ENCODE measurements around the gene GPR137. TPM values are rescaled to one million over a fixed set of nuclear protein-coding genes. Genes with fewer than 3 reads are reported as not detected.

GPR137 gene
- total RNA-seq, 1 donor from 2014 or later = 56.5 TPM

DNA sequence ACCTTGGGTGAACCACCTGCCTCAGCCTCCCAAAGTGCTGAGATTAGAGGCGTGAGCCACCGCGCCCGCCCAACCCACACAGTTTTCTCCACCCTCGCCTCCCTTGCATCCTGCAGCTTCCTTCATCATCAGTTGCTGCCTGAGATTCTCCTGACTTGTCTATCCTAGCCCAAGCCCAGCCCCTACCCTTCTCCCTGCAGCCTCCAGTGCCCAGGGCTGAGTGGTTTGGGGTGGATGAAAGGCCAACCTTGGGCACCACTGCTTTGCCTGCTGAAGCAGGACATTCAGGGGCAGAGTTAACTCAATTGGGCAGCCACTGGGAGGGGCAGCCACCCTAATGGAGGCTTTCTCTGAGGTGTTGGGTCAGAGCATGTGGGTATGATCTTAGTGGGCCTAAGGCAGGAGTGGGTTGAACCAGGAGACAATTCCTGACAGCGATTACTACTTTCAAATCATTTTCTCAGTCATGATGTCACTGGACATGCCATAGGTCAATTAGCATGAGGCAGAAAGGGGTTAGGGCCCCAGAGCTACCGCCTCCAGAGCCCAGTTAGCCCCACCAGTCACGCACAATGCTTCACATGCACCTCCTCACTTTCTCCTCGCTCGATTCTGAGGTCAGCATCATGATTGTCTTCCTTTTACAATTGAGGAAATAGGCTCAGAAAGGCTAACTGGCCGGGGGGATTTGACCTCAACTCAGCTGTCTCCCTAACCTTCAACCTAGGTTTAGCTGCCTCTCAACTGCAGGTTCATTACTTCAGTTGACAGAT lies 45.8 kb upstream of the GPR137 start:
- TF ChIP-seq, protein P1, sequence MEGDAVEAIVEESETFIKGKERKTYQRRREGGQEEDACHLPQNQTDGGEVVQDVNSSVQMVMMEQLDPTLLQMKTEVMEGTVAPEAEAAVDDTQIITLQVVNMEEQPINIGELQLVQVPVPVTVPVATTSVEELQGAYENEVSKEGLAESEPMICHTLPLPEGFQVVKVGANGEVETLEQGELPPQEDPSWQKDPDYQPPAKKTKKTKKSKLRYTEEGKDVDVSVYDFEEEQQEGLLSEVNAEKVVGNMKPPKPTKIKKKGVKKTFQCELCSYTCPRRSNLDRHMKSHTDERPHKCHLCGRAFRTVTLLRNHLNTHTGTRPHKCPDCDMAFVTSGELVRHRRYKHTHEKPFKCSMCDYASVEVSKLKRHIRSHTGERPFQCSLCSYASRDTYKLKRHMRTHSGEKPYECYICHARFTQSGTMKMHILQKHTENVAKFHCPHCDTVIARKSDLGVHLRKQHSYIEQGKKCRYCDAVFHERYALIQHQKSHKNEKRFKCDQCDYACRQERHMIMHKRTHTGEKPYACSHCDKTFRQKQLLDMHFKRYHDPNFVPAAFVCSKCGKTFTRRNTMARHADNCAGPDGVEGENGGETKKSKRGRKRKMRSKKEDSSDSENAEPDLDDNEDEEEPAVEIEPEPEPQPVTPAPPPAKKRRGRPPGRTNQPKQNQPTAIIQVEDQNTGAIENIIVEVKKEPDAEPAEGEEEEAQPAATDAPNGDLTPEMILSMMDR (IDR thresholded peaks at IDR 0.05; ENCODE audit: unreplicated experiment) = no peak
- Mint-ChIP-seq H3K4me1 (ENCODE audit: low read depth) (peaks cover 23% of the 10 kb centered on the region), H3K27ac (peak overlapping the region; percentile 98), H3K36me3 (ENCODE audit: insufficient read depth) (peaks cover 8% of the 10 kb centered on the region), H3K4me3 (ENCODE audit: low read depth) (peak overlapping the region; percentile 85), H3K27me3 (no peaks in the 10 kb centered on the region), H3K9me3 (ENCODE audit: low read depth) (no peaks in the 10 kb centered on the region)
- no peak for DNase-seq (ENCODE audit: low spot score, unreplicated experiment)

DNA sequence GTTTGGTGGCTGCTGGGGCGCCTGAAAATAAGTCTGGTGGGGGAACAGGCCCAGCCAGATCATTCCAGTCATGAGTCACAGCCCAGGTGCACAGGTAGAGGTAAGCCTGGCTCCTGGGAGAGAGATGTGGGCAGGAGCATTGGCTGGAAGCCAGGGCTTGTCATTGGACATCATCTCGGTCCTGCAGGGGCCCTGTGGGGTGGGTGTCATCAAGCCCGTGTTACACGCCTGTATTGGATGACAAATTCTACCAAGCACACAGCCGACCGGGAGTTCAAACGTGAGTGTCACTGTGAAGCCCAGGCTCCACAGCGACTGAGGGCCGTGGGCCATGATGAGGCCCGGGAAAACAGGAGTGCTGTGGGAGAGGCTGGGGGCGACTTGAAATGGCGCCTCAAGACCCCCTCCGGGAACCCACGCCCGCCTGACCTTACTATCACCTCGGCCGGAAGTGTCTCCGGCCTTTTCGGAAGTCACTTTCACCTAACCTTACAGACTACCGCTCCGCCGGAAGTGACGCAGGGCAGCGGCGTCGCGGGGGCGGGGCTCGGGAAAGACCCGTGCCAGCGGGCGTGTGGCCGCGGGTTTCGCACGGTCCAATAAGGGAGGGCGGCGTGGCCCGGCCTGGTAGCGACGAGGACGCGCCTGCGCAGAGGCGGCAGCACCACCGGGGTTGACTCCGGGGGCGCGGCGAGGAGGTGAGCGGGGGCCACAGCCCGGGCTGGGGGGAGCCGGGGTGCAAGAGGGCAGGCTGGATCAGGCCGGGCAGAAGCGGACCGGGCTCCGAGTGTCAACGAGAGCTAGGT lies 45.0 kb upstream of the GPR137 start, which contains the start of gene FKBP2:
Gene FKBP2, plus strand, starts transcription at position 661 of the 806 bp plus-strand sequence. CDS start 1,293 bp downstream, outside the sequence.
- Mint-ChIP-seq H3K4me3 (ENCODE audit: low read depth) (peak within 1 kb of the TSS; percentile 85), H3K9me3 (ENCODE audit: low read depth) (no peaks in the 10 kb centered on the region), H3K27ac (peak within 1 kb of the TSS; percentile 98), H3K4me1 (ENCODE audit: low read depth) (peaks cover 16% of the 10 kb centered on the region), H3K27me3 (no peaks in the 10 kb centered on the region), H3K36me3 (ENCODE audit: insufficient read depth) (peaks cover 8% of the 10 kb centered on the region)
- DNase-seq (ENCODE audit: low spot score, unreplicated experiment) = peak; percentile 94
- TF ChIP-seq, protein P1 (IDR thresholded peaks at IDR 0.05; ENCODE audit: unreplicated experiment) = no peak

DNA sequence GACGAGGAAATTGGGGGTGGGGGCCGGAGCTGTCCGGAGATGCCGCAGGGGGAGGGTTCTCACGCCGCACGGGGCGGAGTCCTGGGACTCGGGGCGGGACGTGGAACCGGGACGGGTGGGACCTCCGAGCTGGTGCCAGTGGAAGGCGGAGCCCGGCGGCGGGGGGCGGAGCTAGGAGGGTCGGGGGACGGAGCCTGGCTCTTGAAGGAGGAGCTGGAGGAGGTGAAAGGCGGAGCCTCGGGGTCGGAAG lies 44.5 kb upstream of the GPR137 start:
- peak; percentile 99 for DNase-seq (ENCODE audit: low spot score, unreplicated experiment)
- H3K27ac Mint-ChIP-seq = peak overlapping the region; percentile 98
- TF ChIP-seq, protein P1 (IDR thresholded peaks at IDR 0.05; ENCODE audit: unreplicated experiment) = no peak
- peak overlapping the region; percentile 85 for H3K4me3 Mint-ChIP-seq (ENCODE audit: low read depth)
- peaks cover 16% of the 10 kb centered on the region for H3K4me1 Mint-ChIP-seq (ENCODE audit: low read depth)
- no peaks in the 10 kb centered on the region for H3K27me3 Mint-ChIP-seq
- H3K9me3 Mint-ChIP-seq (ENCODE audit: low read depth) = no peaks in the 10 kb centered on the region
- H3K36me3 Mint-ChIP-seq (ENCODE audit: insufficient read depth) = peaks cover 8% of the 10 kb centered on the region

DNA sequence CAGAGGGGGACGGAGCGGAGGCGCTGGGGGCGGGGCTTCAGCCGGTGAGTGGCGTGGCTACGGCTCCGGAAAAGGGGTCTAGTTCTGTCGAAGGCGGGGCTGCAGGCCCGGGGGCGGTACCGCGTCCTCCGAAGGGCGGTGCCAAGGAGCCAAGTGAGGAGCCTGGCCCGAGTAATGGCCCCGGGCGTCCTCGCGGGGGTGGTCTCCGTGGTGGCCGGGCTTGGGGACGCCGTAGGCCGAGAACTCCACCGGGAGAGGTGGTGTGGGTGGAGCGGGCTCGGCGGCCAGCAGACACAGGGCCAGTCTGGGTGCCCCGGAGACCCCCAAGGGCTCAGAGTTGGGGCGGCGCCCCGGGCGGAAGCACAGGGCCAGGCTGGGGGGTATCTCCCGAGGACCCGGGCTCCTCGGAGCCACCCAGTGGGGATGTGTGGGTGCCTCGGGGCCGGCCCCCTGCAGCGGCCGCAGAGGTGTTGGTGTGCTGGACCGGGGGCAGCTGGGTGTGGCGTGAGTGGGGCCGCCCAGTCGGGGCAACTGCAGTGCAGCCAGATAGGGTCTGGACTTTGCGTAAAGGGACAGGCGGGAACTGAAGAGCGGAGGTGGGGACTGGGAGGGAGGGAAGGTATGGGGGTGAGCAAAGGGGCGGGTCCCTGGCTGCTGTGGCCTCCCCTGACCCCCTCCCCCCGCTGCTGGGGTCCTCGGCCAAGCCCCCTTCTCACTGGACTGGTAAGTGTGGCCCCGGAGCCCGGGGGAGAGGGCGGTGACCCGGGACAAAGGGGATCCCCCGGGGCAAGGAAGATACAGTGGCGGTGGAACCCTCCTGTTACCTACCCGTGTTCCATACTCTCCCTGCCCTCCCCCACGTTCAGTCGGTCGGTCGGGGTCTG lies 43.9 kb upstream of the GPR137 start:
- Mint-ChIP-seq H3K27ac (peak overlapping the region; percentile 98), H3K4me3 (ENCODE audit: low read depth) (peak overlapping the region; percentile 85), H3K27me3 (no peaks in the 10 kb centered on the region), H3K9me3 (ENCODE audit: low read depth) (no peaks in the 10 kb centered on the region), H3K36me3 (ENCODE audit: insufficient read depth) (peaks cover 8% of the 10 kb centered on the region), H3K4me1 (ENCODE audit: low read depth) (peaks cover 16% of the 10 kb centered on the region)
- TF ChIP-seq, protein P1 (IDR thresholded peaks at IDR 0.05; ENCODE audit: unreplicated experiment) = peak; percentile 14
- DNase-seq (ENCODE audit: low spot score, unreplicated experiment) = no peak

All from progenitor cell of endocrine pancreas (in vitro differentiated cells).